Measurements from ENCODE around the gene FBLN1.
A peak's percentile ranks its signal among the peaks of the same experiment; 100 is the strongest.

Gene FBLN1

DNA sequence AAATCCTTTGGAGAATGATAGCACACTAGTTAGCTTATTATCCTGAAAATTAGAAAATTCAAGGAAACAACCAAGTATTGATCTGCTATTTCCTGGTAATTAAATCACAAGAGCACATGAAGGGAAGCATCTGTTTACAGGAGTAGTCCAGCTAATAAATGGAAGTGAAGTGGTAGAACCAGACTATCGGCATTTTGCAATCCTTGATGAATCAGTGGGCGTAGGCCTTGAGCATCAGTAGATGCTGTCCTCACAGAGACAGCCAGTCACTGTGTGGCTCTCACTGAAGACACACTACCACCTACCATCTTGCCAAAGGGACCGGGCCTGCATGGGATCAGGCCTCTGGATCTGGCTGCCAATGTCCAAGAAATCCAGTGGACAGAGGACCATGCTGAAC is 69.8 kb downstream of the FBLN1 start:
- no peak for DNase-seq

DNA sequence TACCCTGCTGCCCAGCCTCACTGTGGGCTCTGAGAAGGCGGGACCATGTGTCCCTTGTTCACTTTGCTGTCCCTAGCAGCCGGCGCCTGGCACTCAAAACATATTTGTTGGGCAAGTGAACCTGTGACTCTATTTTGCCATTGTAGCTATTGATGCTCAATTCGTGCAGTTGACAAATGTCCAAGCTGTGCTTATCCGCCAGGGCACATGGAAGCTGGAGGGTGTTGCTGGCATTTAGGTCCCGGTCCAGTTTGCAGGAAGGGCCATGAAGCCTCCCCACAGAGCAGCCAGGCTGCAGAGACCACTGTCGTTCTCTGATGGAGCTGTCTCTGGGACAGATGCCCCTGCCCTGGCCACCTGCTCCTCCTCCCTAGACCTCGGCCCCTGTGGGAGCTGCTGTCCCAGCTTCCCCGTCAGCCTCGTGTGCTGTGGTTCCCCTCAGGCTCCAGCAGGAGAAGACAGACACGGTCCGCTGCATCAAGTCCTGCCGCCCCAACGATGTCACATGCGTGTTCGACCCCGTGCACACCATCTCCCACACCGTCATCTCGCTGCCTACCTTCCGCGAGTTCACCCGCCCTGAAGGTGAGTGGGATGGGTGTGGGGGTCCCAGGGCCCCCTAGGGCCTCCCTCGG is 71.5 kb downstream of the FBLN1 start:
- DNase-seq = no peak

DNA sequence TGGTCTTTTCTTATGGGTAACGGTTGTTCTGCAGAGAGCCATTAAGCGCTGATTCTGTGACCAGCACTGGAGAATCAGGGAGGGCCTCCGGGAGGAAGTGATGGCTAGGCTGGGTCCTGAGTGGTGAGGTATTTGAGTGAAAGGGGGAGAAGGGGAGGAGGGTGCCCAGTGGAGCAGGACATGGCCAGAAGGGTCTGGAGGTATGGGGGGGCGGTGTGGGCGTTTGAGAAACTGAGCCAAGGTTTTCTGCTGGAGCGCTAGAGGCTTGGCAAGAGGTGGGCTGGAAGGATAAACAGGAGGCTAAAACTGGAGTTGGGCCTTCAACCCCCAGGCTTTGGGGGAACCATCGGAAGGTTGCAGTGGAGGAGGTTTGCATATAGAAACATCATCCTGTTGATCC is 72.5 kb downstream of the FBLN1 start:
- no peak for DNase-seq

DNA sequence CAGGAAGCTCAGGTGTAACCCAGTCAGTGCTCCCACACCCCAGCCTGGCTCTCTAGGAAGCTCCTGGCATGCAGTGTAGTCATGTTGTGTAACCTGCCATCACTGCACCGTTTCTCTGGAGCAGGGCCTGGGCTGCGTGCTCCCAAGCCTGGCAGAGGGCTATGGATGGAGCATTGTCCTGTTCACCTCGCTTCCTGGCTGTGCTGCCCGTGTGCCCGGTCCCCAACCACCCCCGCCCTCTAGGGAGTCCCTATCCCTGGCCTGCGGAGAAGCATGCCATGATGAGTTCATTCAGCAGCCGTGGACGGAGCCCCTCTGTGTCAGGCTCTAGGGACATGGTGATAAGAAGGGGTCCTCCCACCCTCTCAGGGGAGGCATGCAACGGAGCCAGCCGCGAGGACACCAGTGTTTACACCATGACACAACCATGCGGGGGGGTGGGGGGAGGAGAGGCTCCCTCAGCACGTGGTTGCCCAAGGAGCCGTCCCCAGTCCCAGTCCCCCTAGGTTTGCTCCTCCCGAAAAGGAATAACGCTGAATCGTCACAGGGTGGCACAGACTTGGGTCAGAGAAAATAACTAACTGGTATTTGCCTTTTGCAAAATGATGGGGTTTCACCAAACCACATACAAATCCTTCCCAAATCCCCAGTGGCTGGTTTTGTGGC is 73.1 kb downstream of the FBLN1 start:
- no peak for DNase-seq

DNA sequence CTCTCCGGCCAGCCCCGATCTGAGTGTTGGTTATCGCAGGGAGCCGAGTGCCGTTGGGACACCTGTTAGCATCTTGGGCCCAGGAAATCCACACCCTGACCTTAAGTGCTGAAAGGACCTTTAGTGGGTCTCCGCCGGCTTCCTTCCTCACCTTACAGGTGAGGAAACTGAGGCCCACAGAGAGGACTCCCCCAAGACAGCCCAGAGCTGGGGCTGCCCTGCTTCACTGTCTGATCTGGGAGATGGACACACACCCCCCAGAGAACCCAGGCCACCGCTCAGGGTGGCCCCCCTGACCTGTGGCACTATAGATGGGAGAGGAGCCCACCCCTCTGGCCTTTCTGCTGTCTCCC is 73.6 kb downstream of the FBLN1 start:
- no peak for DNase-seq

DNA sequence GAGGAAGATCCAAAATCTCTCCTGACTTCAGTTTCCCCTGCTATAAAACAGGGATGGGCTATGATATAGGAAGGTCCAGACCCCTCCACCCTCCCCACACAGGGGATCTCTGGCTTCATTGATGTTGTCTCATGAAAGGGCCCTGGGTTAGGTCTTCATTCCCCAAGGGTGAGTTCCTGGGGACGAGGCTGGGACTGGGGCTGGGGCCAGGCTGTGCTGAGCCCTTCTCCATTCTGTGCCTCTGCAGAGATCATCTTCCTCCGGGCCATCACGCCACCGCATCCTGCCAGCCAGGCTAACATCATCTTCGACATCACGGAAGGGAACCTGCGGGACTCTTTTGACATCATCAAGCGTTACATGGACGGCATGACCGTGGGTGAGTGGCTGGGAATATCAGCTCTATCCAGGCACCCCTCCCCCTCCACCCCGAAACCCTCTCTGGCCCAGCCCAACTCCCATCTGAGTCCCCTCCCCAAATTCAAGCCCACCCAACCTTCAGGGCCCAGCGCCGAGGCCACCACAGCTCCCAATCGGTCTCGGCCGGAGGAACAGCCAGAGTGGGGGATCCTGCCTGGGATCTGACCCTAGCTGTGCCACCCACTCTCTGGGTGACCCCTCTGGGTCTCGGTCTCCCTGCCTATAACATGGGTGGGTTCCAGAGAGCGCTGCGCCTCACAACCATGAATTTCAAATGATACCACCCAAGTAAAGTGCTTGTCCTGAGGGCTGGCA is 74.2 kb downstream of the FBLN1 start:
- no peak for DNase-seq

DNA sequence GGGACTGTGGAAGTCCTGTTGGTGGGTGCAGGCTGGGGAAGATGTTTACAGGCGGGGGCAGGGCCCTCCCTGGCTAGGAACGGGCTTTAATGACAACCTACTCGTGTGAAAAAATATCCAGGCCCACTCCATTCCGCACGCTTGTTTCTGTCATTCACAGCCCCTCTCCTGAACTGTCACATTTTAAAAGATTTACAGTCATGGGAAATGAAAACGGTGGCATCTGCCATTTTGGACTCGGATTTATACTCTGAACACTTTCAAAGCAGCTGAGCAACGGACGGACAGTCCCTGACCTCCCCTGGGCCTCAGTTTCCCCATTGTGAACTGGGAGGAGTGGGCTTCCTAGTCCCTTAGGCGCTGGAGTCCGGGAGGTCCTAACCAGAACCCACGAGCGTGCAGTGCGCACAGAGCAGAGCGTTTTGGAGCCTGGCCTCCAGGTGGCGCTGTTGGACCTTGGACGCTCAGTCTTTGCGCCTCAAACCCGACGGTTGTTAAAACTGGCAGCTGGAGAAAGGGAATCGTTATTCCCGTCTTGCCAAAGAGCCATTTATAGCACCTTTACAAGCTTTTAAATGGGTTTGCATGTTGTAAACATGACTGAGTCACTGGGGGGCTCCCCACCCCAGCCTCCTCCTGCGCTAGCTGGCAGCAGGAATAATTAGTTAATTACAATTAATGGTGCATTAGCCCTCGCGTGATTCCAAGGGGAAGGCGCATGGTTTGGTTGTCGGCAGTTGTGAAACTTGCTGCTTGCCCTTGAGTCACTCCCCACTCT is 75.3 kb downstream of the FBLN1 start:
- peak; percentile 91 for DNase-seq

DNA sequence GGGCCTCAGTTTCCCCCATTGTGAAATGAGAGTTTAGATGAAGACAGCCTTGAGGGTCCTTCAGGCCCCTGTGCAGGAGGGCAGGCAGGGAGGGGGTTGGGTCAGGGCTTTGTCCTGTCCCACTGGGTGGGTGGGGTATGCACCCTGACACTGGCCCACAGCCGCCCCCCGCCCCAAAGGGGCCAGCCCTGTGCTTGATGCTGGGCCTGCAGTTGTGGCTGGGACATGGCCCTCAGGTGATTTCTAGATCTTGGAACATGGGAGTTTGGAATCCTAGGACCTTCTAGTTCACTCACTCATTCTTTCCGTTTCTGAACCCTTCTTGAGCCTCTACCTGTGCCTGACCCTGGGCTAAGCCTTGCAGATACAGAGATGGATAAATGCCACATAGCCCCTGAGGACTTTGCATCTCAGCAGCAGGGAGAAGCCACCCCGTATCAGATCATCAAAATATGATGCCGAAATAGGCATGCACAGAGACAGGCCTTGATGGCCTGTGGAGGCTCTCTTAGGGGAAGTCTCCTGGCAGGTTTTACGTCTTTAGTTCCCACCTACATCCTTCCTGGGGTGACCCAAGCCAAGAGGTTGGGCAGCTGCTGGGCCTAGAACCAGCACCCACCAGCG is 76.0 kb downstream of the FBLN1 start:
- DNase-seq = no peak

DNA sequence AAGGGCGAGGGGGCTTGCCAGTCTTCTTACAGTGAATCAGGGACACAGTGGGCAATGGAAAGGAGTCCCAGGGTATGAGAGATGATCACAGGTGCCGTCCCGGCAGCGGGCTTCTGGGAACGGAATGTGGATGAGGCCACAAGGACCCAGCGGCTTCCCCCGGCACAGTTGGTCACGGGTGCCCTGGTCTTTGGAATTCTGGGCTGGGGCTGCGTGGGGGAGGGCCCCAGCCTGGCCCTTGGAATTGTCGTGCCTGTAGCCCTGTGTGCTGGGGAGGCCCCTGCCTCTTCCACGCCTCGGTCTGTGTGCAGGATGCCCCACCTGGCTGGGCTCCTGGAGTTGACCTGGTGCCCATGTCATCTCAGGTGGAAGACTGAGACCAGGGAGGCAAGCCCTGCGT is 76.6 kb downstream of the FBLN1 start:
- no peak for DNase-seq

DNA sequence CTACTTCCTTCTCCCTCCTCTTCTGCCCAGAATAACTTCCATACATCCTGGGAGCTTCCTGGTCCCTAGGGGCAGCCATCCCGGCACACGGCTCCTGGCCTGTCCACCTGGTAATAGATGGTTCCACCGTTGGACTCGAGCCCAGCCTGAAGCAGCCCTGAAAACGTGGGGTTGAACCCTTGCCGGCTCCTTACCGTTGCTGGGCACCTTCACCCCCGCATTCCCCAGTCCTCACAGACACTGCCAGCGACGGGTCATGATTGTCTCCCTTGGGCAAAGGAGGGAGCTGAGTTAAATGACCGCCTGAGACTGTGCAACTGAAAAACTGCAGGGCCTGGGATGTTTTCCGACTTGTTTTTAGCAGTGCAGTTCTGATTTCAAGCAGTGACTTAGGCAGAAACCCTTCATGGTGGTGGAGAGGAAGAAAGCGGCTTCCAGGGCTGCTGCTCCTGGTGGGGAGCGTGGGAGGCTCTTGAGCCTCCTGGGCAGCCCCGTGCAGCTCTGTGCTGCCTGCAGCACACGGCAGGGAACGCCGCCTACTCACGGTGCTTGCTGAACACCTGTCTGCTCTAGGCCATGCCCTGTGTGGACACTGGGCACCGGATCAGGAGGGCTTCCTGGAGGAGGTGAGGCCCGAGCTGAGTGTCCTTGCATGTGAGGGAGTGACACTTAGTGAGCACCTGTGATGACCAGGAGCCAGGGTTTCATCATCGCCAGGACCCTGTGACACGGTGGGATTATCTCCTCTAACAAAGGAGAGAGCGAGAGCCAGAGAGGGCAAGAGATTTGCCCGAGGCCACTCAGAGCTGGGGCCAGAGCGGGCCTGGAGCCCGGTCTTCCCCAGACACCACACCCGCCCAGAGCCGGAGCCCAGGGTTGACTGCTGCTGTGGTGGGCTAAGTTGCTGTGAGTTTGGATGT is 77.4 kb downstream of the FBLN1 start:
- DNase-seq = no peak

DNA sequence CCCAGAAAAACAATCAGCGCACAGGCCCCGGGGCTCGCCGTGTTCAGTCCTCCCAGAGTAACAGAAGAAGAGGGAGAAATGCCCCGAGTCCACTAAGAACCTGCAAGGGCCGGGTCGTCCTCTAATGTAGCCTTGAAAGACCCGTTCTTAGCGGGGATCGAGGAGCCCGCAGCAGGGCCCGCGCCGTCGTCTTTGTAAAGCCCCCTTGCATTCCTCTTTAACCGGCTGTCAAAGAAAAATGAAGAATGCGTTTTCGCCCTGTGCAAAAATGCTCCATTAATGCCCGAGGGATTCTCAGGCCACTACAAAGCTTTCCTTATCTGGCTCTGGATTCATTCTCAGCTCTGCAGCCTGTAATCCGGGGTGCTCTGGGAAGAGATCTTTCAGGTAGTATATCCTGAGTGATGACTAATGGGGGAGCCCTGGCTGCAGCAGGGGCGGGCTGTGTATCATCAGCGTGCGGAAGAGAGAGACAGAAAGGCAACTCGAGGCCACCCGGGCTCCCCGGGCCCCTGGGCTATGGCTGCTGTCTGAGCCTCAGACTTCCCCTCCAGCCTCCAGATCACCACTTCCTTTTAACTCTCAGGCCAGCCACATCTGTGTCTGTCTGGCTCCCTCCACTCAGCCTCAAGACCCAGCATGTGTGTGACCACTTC is 78.2 kb downstream of the FBLN1 start:
- no peak for DNase-seq

DNA sequence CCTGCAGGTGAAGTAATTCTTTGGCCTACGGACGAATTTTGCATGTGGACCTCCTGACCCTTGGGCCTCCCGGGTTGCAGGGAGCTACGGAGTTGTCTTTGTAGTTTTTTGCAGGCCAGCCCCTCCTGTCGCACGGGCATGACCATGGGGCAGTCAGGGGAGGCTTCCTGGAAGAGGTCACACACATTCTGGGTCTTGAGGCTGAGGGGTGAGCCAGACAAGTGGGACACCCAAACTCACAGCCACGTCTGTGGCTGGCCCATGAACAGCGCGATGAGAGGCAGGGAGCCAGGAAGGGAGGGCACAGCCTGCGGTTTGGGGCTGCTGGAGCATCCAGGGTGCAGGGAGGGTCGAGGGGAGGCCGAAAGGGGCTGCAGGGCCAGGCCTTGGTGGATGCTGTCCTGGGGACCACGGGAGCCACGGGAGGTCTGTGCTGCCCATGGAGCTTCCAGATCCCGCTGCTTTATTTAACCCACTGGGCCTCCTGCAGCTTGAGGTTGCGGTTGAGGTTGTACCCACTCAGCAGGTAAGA is 78.9 kb downstream of the FBLN1 start:
- DNase-seq = no peak

DNA sequence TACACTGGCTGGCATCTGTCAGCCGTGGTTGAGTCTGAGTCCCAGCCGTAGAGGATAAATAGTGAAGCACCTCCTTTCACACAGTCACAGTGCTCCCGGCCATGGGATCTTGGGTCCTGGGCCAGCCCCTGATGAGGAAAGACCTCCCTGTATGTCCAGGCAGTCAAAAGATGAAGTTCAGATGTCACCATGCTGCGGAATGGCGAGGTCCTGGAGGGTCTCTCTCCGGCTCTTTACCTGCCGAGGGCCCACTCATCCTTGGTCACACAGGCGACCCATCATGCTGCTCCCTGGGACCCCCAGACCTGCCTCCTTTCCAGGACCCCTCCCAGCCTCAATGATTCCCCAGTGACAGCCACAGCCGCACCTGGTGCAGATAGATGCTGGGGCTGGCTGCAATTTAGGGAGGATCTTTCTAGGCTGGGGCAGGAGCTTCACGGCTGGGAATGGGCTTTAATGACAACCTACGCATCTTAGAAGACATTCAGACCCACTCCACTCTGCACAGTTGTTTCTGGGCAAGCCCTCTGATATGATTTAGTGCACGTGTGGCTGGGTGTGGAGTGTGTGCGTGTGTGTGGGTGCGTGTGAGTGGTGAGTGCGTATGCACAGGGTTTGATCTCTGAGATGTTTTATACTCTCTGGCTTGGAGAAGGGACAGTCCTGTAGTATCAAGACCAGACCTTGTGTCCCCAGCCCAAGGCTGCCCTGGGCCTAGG is 79.7 kb downstream of the FBLN1 start:
- no peak for DNase-seq

DNA sequence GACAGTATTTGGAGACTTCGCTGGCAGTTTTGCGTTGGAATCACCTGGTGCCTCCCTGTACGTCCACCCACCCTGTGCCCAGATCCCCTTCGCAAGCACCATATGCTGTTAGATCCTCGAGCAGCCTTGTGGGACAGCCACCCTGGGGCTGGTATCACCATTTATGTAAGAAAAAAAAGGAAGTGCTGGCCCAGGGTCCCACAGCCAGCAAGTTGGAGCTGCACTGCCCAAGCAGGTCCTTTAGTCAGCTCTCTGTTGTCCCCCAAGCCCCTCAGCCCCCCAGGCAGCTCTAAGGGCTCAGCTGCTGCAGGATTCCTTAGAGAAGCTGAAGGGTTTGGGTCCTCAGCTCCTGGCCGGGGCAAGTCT is 80.3 kb downstream of the FBLN1 start:
- no peak for DNase-seq

DNA sequence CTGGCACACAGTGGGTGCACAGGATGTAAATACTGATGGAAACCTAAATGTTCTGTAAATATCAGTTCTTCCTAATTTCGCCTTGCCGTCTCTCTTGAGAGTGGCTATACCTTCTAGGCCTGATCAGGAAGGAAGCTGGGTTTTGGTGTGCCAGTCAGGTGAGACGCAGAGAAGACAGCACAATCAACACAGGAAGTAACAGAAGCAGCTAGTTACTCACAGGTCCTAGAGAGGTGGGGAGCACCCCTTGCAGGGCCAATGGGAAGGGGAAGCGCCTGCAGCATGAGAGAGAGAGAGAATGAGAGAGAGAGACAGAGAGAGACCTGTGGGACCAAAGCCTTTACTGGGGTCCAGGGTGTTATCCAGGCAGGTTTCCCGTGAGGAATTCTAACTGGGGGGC is 80.8 kb downstream of the FBLN1 start:
- DNase-seq = no peak

DNA sequence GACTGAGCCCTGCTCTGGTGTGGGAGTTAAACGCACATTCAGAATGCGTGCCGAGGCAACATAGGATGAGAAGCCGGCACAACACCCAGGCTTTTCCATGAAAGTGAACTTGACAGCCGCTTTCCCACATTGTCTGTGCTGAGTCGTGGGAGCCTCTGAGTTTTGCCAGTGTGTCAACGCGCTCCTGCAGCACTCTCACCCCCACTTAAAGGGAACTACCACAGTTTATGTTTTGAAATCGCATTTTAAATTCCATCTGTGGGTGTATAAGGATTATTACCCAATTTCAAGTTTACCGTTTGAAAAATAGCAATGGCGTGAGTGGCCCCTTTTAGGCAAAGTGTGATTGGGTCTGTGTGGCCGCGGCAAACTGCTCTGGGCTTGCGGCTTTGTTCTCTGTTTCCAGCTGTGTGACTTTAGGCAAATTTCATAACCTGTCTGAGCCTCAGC is 81.5 kb downstream of the FBLN1 start:
- DNase-seq = no peak

DNA sequence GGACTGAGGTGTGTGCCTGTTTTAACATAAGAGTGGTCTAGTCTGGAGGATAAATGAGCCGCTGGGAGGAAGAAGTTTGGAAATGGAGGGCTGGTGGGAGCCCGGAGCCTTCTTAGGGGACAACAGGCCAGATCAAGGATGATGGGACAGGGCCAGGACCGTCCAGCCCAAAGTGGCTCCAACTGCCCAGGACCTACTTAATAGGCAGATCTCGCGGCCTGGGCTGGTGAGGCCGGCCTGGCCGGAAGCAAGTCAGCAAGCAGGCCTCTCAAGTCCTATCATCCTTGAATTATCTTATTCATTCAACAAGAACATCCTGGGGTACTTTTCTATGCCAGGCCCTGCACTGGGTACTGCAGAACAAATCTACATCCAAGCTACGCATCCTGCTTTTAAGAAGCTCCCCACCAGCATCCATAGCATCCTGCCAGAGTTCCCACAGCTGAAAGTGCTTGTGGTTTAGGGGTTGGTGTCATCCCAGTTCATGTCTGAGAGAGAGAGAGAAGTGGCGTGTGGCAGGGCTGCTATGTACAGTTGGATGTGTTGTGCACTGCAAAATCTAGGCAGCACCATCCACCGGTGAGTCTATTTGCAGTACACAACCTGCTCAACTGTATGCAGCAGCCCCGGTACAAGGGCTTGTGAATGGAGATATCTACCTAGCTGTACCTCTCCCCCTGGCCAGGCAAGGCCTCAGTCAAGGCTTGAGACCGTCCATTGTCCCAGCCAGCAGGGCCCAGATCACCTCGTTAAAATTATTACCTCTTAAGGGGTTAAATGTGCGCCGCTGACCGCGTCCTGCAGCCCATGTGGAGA is 82.1 kb downstream of the FBLN1 start:
- no peak for DNase-seq

DNA sequence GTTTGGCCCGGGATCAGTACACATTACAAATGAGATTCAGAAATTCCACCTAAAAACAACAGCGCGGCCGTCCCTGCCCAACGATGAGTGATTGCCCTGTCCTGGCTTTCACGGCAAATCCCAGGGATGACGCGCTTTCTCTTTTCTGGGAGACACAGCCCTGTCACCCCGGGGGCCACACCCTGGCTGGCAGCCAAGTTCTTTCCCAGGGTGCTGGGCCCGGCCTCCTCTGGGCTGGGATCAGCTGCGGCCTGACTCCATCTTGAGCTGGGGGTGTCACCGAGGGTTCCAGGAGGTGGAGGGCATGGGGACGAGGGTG is 82.7 kb downstream of the FBLN1 start:
- no peak for DNase-seq

DNA sequence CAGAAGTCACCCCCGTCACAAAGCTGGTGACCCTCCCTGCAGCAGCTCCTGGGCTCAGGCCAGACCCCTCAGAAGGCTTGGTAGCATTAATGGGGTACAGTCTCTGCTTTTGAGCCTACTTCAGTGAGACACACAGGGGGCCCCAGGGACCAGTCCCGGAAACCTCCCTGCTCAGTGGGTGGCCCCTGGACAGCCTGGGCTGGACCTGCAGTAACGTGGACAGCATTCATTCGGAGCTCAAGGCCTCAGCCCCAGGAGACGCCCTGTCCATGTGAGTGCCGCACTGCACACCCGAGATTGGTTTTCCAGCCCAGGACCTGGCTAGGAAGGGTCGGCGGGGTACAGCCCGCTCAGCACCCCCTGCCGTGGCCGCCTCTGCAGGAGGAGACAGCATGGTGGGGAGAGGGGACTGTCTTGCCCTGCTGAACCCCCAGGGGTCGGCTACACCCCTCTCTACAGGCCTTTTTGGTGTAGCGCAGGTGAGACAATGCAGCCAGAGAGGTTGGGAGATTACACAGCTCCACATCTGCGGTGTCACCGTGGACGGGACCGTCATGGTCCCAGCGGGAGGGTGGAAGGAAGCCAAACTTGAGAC is 83.4 kb downstream of the FBLN1 start:
- DNase-seq = no peak
